HG02970 (cell line): Measurements from ENCODE around the gene CCDC15.
"Not testable (repeated sequence)": the region's sequence is repeated elsewhere in the genome, so short reads cannot be mapped to it uniquely, and the experiment has no call there.

Experiments used
- ATAC-seq: cut with Tn5 transposase; IDR thresholded peaks from one replicate; pipeline ENCODE4 v1.9.1; 2021; ENCODE audit warnings: mild to moderate bottlenecking, moderate library complexity, moderate number of reproducible peaks; ENCODE audit not compliant: unreplicated experiment, low FRiP score

Gene CCDC15

GRCh38 chr11:125078516-125079140, 124.6 kb downstream of the CCDC15 start:
- ATAC-seq, result no peak

DNA sequence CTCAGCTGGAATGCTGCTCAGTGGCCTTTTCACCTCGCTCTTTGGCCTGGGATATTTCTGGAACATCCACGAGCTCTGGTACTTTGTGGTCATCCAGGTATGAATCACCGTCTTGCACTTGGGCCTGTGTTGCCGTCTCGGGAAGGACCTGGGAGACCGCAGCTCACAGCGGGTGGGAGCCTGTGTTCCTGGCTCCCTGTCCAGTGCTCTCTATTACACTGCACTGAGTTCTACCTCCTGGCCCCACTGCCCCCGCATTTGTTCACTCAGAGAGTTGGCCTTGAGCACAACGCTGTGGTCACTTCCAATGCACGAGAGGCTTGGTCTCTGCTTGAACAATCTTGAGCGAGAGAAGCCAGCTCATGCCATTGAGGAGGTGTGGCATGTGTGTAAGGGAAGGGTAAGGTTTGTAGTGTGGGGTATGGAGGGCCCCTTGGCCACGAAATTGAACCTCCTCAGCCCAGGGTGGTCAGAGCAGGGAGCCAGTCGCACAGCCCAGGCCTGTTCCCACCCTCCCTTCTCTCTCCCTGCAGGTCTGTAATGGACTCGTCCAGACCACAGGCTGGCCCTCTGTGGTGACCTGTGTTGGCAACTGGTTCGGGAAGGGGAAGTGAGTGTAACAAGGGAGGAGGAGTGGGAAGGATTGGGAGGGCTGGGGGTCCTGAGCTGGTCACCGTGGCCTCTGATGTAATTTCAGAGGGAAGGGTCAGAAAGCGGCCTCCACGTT, 125.3 kb downstream of the CCDC15 start:
- ATAC-seq, result no peak

DNA sequence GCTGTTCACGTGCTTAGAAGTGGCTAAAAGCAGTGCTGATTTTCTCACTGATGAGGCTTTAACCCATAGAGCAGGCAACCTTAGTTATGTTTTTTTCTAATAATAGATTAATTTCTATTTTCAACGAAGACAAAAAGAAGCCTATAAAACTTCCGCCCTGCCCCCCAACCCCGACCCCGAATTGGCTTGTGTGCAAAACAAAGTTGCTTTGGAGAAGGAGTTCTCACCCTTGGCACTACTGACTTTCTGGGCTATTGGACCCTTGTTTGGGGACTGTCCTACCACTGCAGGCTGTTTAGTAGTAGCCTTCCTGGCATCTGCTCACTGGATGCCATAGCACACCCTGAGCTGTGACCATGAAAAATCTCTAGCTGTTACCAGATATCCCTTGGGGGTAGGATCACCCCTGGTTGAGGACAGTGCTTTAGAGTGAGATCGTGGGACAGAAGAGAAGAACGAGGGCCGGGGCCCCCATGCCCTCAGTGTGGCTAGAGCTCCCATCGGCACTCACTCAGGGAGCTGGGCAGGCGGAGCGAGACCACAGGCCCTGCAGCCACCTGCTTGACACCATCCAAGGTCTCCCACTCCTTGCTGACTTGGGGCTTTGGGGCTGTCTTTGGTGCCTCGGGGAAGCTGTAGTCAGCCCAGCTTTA, 126.0 kb downstream of the CCDC15 start:
- ATAC-seq, result no peak

DNA sequence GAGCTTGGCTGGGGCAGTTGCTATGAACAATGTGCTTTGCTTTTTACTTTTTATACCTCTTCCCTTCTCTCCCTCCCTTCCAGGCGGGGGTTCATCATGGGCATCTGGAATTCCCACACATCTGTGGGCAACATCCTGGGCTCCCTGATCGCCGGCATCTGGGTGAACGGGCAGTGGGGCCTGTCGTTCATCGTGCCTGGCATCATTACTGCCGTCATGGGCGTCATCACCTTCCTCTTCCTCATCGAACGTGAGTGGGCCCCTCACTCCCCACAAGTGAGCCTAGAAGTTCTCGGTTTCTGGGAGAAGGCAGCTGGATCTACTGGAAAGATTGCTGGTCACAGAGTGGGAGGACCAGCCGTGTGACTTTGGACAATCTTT, 126.5 kb downstream of the CCDC15 start:
- ATAC-seq, result no peak

DNA sequence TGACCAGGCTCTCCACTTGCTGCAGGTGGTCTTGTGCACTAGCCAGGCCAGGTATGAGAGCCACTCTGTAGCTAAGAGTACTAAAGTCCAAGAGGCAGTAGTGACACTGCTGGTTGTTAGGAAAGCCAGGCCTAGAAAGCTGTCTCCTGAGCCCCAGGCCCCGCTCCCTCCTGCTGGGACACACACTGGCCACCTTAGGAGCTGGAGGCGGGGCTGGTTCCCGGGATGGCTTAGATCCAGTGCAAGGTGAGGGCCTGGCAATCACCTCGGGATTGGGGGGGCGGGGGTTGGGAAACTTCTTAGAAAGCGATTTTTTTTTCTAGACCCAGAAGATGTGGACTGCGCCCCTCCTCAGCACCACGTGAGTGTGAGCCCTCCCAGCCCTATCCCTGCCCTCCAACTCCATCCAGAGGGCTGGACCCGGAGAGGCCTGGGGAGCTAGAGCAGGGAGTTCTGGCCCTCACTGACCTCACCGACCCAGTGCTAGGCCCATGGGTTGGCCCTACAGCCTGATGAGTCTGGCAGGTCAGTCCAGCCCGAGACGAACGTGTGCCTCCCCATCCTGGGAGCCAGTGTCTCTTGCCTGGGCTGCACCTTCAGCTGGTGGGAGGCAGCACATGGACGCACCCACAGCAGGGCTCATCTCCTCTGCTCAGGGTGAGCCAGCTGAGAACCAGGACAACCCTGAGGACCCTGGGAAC, 127.2 kb downstream of the CCDC15 start:
- no peak for ATAC-seq

DNA sequence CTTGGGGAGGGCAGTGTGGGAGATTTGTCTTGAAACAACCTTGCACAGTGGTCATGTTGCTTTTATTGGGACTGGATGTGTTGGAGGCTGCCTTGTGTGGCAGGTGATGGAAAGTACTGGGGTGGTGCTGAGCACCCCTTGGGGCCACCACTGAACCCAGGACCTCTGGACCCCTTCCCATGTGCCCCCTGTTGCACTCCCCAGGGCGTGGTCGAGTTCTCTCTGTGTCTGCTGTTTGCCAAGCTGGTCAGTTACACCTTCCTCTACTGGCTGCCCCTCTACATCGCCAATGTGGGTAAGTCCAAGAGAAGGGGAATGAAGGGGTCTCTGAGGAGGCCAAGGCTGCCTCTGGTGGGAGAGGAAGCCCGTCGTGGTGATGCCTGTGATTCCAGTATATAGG, 128.0 kb downstream of the CCDC15 start:
- no peak for ATAC-seq

- ATAC-seq, result no peak
Observed at GRCh38 chr11:125082611-125083311, 128.8 kb downstream of the CCDC15 start.

DNA sequence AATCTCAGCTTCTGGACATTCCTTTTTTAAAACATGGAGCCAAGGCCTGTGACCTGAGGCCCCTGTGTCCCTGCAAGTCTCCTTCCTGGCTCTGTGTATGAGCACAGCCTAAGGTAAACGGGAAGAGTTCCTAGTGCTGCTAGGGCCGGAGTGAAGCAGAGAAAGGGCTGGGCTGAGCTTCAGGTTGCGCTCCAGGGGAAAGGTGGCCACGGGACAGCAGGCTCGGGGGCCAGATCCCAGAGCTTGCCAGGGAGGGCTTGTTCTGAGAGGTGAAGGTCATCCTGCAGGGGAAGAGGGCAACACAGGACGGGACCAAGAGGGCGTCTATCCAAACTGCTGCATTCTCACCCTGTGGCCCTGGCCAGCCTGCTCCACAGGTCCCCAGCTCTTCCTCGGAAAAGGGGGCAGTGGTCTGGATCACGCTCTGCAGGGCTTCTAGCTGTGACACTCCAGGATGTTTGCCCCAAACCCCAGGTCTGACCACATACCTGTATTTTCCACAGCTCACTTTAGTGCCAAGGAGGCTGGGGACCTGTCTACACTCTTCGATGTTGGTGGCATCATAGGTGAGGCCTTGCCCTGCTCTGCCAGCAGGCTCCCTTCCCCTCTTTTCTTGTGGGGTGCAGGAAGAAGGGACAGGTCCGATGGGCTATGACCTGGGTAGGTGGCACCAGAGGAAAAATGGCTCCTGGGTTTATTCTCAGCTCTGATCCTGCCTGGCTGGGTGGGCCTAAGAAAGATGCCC, 129.5 kb downstream of the CCDC15 start:
- ATAC-seq, result no peak

DNA sequence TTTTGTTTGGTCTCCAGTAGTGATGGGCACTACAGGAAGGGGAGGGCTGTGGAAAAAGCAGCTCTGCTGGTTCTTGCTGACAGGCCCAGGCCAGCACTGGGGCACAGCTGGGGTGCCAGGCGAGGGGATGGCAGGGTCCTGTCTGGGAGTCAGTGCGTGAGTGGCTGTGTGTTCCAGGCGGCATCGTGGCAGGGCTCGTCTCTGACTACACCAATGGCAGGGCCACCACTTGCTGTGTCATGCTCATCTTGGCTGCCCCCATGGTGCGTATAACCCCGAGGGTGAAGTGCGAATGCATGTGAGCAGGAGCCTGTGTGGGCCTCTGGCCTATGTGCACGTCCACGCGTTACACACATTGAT, 130.0 kb downstream of the CCDC15 start:
- no peak for ATAC-seq

DNA sequence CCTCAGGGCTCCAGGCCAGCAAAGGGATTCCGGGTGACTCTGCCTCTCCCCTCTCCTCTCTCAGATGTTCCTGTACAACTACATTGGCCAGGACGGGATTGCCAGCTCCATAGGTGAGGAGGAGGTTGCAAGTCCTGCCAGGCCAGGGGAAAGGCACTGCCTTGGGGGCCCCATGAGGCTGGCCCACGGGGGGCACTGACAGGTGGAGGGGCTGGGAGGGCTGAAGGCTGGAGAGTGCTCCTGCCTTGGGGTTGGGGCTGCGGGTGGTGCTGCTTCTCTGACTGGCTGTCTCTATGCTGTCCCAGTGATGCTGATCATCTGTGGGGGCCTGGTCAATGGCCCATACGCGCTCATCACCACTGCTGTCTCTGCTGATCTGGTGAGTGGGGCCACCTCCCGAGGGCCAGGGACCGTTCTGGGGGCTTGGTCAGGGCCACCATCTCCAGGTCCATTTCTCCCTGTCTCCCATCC, 130.8 kb downstream of the CCDC15 start:
- no peak for ATAC-seq

- no peak for ATAC-seq
Observed at GRCh38 chr11:125085301-125086081, 131.5 kb downstream of the CCDC15 start.

DNA sequence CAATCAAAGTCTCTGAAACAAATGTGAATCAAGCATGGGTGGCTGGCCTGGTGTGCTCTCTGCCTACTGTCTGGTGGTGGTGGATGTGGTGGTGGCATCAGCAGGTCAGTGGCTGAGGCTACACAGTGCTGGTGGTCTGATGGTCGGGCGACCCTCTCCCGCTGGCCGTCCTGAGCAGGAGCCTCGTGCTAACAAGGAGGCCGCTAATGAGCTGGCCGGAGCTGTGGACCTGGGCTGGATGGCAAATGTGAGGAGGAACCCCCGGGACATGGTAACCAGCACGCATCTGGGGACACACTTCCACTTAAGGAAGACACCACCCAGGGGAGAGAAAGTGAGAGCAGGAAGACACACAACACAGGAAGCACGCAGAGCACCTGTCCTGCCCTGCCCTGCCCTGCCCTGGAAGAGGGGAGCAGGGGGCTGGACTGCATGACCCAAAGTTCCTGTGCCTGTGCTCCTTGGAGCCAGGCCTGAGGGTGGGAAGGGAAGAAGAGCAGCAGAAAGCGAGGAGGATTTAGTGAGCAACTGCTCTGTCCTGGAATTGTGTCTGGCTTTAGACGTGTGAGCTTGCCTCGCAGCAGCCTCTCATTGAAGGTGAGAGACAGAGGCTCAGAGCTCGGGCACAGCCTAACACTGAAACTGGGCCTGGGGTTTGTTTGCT, 132.8 kb downstream of the CCDC15 start:
- no peak for ATAC-seq

DNA sequence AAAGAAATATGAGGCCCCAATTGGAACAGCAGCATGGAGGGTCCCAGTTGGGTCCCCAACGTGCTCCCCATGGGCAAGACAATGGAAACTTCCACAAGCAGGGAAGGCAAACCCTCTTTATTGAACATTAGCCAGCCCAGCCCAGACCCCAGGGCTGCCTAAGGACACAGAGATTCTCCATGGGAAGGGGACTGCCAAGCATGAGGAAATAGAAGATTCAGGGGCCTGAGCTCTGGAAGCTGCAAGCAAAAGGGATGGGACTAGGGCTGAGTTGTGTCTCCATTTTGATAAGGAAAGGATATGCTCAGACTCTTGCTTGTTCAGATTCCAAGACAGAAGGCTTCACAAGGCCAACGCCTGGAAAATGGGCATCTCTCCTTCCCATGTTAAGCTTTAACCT, 134.1 kb downstream of the CCDC15 start:
- ATAC-seq, result no peak

DNA sequence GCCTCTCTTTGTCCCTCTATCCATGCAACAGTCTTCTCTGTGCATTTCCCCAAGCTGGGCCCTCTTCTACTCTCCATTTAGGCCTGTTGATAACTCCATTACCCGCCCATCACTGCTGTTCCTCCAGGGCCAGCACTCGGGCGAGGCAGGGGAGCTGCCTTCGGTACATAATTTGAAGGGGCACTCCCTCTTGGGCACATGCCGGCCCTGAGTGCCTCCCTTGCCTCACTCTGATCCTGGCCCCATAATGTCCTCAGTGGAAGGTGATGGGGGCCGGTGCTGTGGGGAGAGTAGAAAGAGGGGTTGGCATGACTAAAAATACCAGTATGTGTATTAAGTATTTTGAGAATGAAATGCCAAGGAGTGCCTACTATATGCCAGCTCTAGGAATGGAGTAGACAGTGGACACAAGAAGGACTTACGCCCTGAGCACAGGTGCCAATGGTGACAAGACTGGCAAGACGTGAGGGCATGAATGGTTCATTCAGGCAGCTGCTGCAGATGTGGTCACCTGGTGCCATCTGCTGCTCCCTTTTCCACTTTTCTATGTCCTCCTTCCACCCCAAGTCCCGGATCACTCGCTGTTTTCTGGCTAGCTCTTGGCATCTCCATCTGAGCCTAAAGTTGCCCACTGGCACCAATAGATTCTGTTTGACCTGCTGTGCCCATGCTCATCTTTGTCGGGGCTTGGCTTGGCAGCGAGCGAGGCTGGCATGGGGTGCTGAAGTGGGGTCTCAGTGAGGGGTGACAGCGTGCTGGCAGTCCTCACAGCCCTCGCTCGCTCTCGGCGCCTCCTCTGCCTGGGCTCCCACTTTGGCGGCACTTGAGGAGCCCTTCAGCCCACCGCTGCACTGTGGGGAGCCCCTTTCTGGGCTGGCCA, 134.8 kb downstream of the CCDC15 start:
- no peak for ATAC-seq

GRCh38 chr11:125089481-125089880, 135.5 kb downstream of the CCDC15 start:
- ATAC-seq, result not testable (repeated sequence)

DNA sequence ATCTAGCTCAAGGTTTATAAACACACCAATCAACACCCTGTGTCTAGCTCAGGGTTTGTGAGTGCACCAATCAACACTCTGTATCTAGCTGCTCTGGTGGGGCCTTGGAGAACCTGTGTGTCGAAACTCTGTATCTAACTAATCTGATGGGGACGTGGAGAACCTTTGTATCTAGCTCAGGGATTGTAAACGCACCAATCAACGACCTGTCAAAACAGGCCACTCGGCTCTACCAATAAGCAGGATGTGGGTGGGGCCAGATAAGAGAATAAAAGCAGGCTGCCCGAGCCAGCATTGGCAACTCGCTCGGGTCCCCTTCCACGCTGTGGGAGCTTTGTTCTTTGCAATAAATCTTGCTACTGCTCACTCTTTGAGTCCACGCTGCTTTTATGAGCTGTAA, 136.1 kb downstream of the CCDC15 start:
- not testable (repeated sequence) for ATAC-seq

- ATAC-seq, result no peak
Observed at GRCh38 chr11:125090816-125091215, 136.8 kb downstream of the CCDC15 start.
